Spleen (tissue), 11 donors: ENCODE measurements around the gene CCL1. TPM values are rescaled to one million over a fixed set of nuclear protein-coding genes. Genes with fewer than 3 reads are reported as not detected.

Experiments
- DNase-seq: peaks from one replicate; pipeline ENCODE4 v3.0.0-alpha.2; 2020
- H3K27ac ChIP-seq, 8 donors: fragments of 200-600 bp; sonication (generic) in 7 of 8; 1 replicate in 4 of 8; 2 replicates in 4 of 8; pipeline versions ENCODE4 v1.5.0 to v1.8.0; 2016 to 2021; ENCODE audit warnings: inconsistent platforms in 4 of 8, mild to moderate bottlenecking in 4 of 8, moderate library complexity in 1 of 8
- H3K27me3 ChIP-seq, 7 donors: fragments of 200-600 bp; sonication (generic) in 6 of 7; replicated peaks in 1 of 7; 1 replicate in 4 of 7; 2 replicates in 3 of 7; pipeline versions ENCODE4 v1.5.0 to v1.8.0; 2016 to 2021; ENCODE audit warnings: inconsistent platforms in 3 of 7, mild to moderate bottlenecking in 1 of 7
- H3K36me3 ChIP-seq, 6 donors: fragments of 200-600 bp; sonication (generic) in 5 of 6; 1 replicate in 4 of 6; 2 replicates in 2 of 6; pipeline versions ENCODE4 v1.5.0 to v1.8.0; 2016 to 2021; ENCODE audit warnings: inconsistent platforms in 2 of 6
- H3K4me1 ChIP-seq, 6 donors: fragments of 200-600 bp; sonication (generic) in 5 of 6; 1 replicate in 3 of 6; 2 replicates in 3 of 6; pipeline versions ENCODE4 v1.5.0 to v1.8.0; 2016 to 2021; ENCODE audit warnings: inconsistent platforms in 3 of 6
- H3K4me3 ChIP-seq, 8 donors: fragments of 200-600 bp; sonication (generic) in 7 of 8; 1 replicate in 4 of 8; 2 replicates in 4 of 8; pipeline versions ENCODE4 v1.5.0 to v1.8.0; 2016 to 2021; ENCODE audit warnings: inconsistent platforms in 4 of 8, mild to moderate bottlenecking in 4 of 8, moderate library complexity in 2 of 8
- H3K9me3 ChIP-seq, 8 donors: fragments of 200-600 bp; sonication (generic) in 7 of 8; 1 replicate in 4 of 8; 2 replicates in 4 of 8; pipeline versions ENCODE4 v1.5.0 to v1.8.0; 2016 to 2021; ENCODE audit warnings: inconsistent platforms in 4 of 8
- POLR2A ChIP-seq, 3 donors: fragments of 450-650 bp; IDR thresholded peaks; one replicate each; pipeline ENCODE4 v1.5.1; 2017; ENCODE audit warnings: antibody characterized with exemption in 3 of 3, mild to moderate bottlenecking in 1 of 3
- POLR2AphosphoS5 ChIP-seq, 3 donors: sonication (generic); formaldehyde crosslinking; IDR thresholded peaks; one replicate each; pipeline ENCODE4 v1.5.1; 2017; ENCODE audit warnings: antibody characterized with exemption in 3 of 3
- WGBS, 5 donors: extraction: QIAGEN DNeasy Blood & Tissue Kit in 3 of 5; methylation state at CpG; one replicate each; pipeline versions ENCODE4 v1.1.5 to v1.1.7; 2013 to 2018; 5-methylcytosine and 5-hydroxymethylcytosine counted together
- intact Hi-C: fragments of 100-400 bp; cut with DNase I; formaldehyde crosslinking; loops from one replicate; pipeline ENCODE4 v1.15.0; 2023; ENCODE audit warnings: low total_unique reads
- polyA plus RNA-seq, 3 donors: library from polyadenylated mRNA; stranded (reverse); fragments of 200-250 nt; gene quantifications; one replicate each; pipeline ENCODE4 v1.2.1, GENCODE V29; 2013
- total RNA-seq, 7 donors: library from RNA; depleted of rRNA in 3 of 7; stranded (reverse); fragments of >200 nt in 3 of 7; fragmentation: NEBNext Ultra II Directional in 4 of 7; extraction: Animal tissue kit (Norgen Biotek cat#: 25700) in 4 of 7; gene quantifications; one replicate each; pipeline versions ENCODE4 v1.1.0 to v1.2.1, GENCODE V29; 2016 to 2021
- TF ChIP-seq, protein P1 (sequence below), 11 experiments: fragments of 200-600 bp in 7 of 11; fragments of 450-650 bp in 4 of 11; sonication (generic) in 4 of 11; IDR thresholded peaks in 8 of 11; conservative IDR thresholded peaks in 3 of 11; 1 replicate in 7 of 11; 2 replicates in 4 of 11; pipeline versions ENCODE4 v1.4.0 to v1.8.0; 2016 to 2021; ENCODE audit warnings: antibody characterized with exemption in 11 of 11, inconsistent platforms in 4 of 11, mild to moderate bottlenecking in 1 of 11
- donor health status: healthy with polysubstance abuse.
- donor health status: DM: no; HTN: no; CAD: no; lungs with moderate emphysema.
- donor health status: DM: no; HTN: no; CAD: no.
- donor health status: Bipolar disorder and iron deficiency.
- donor health status: healthy.
- donor health status: DM: no; HTN: no; CAD: no.
- donor health status: DM: yes; HTN: yes; CAD: no.

The CCL1 gene
- total and polyA plus RNA-seq, 10 donors, result not detected

GRCh38 chr17:34357398-34357797 lies 5.6 kb downstream of the CCL1 start:
- Histone ChIP-seq H3K4me3 (no peak overlapping the region), H3K27ac (no peak overlapping the region), H3K4me1 (peaks cover 0 to 5% (median 0%) of the 10 kb centered on the region in 6 donors), H3K27me3 (peaks cover 0 to 8% (median 0%) of the 10 kb centered on the region in 7 donors), H3K36me3 (no peaks in the 10 kb centered on the region), H3K9me3 (peaks cover 0 to 7% (median 0%) of the 10 kb centered on the region in 8 donors)
- no peak for TF ChIP-seq POLR2A (IDR thresholded peaks at IDR 0.05)
- TF ChIP-seq POLR2AphosphoS5 (IDR thresholded peaks at IDR 0.05), result no peak
- TF ChIP-seq, protein P1, sequence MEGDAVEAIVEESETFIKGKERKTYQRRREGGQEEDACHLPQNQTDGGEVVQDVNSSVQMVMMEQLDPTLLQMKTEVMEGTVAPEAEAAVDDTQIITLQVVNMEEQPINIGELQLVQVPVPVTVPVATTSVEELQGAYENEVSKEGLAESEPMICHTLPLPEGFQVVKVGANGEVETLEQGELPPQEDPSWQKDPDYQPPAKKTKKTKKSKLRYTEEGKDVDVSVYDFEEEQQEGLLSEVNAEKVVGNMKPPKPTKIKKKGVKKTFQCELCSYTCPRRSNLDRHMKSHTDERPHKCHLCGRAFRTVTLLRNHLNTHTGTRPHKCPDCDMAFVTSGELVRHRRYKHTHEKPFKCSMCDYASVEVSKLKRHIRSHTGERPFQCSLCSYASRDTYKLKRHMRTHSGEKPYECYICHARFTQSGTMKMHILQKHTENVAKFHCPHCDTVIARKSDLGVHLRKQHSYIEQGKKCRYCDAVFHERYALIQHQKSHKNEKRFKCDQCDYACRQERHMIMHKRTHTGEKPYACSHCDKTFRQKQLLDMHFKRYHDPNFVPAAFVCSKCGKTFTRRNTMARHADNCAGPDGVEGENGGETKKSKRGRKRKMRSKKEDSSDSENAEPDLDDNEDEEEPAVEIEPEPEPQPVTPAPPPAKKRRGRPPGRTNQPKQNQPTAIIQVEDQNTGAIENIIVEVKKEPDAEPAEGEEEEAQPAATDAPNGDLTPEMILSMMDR (IDR thresholded peaks at IDR 0.05 in 8 of 11, conservative IDR thresholded peaks at IDR 0.05 in 3 of 11), result no peak
- DNase-seq, result no peak
- 64 to 84% (median 83%) methylated on average over 2 of the region's 2 CpGs for WGBS, 5 donors
- intact Hi-C loops, result no loop called here

GRCh38 chr17:34356194-34356593 lies 6.8 kb downstream of the CCL1 start, which contains the start of gene CCL13:
TSS of gene CCL13 (plus strand) at chr17:34356480. CDS start at chr17:34356527, 47 bp downstream.
- H3K4me3 ChIP-seq, result no peak within 1 kb of the TSS
- H3K27ac ChIP-seq, result no peak within 1 kb of the TSS
- no peaks in the 10 kb centered on the region for H3K27me3 ChIP-seq
- no peaks in the 10 kb centered on the region for H3K36me3 ChIP-seq
- WGBS, 5 donors, result 90 to 96% (median 93%) methylated on average over 5 of the region's 5 CpGs
- H3K9me3 ChIP-seq, result peaks cover 0 to 7% (median 0%) of the 10 kb centered on the region in 8 donors
- no peak for DNase-seq
- peaks cover 0 to 2% (median 0%) of the 10 kb centered on the region in 6 donors for H3K4me1 ChIP-seq
- TF ChIP-seq, protein P1 (IDR thresholded peaks at IDR 0.05 in 8 of 11, conservative IDR thresholded peaks at IDR 0.05 in 3 of 11), result no peak
- TF ChIP-seq POLR2A (IDR thresholded peaks at IDR 0.05) (no peak), POLR2AphosphoS5 (IDR thresholded peaks at IDR 0.05) (no peak)
- intact Hi-C loops, result no loop called here

- no peaks in the 10 kb centered on the region for H3K36me3 ChIP-seq
- H3K9me3 ChIP-seq, result peaks cover 0 to 7% (median 0%) of the 10 kb centered on the region in 8 donors
- TF ChIP-seq POLR2AphosphoS5 (IDR thresholded peaks at IDR 0.05) (no peak), POLR2A (IDR thresholded peaks at IDR 0.05) (no peak)
- TF ChIP-seq, protein P1 (IDR thresholded peaks at IDR 0.05 in 8 of 11, conservative IDR thresholded peaks at IDR 0.05 in 3 of 11), result no peak
- no peak overlapping the region for H3K27ac ChIP-seq
- no peak overlapping the region for H3K4me3 ChIP-seq
- no peaks in the 10 kb centered on the region for H3K4me1 ChIP-seq
- H3K27me3 ChIP-seq, result no peaks in the 10 kb centered on the region
- intact Hi-C loops, result no loop called here
- no peak for DNase-seq
Observed at GRCh38 chr17:34354637-34355036, 8.4 kb downstream of the CCL1 start.

DNA sequence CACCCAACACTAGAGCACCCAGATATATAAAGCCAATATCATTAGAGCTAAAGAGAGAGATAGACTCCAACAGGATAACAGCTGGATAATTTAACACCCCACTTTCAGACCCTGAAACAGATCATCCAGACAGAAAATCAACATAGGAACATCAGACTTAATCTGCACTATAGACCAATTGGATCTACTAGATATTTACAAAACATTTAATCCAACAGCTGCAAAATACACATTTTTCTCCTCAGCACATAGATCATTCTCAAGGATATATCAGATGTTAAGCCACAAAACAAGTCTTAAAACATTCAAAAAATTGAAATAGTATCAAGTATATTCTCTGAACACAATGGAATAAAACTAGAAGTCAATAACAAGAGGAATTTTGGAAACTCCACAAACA lies 10.8 kb downstream of the CCL1 start:
- Histone ChIP-seq H3K4me3 (no peak overlapping the region), H3K9me3 (peaks cover 0 to 7% (median 0%) of the 10 kb centered on the region in 8 donors), H3K27ac (no peak overlapping the region), H3K4me1 (no peaks in the 10 kb centered on the region), H3K36me3 (no peaks in the 10 kb centered on the region), H3K27me3 (peaks cover 0 to 6% (median 0%) of the 10 kb centered on the region in 7 donors)
- intact Hi-C loops, result no loop called here
- TF ChIP-seq POLR2A (IDR thresholded peaks at IDR 0.05) (no peak), POLR2AphosphoS5 (IDR thresholded peaks at IDR 0.05) (no peak)
- TF ChIP-seq, protein P1 (IDR thresholded peaks at IDR 0.05 in 8 of 11, conservative IDR thresholded peaks at IDR 0.05 in 3 of 11), result no peak
- no peak for DNase-seq
